Measurements from ENCODE around the gene MYOZ2.

Gene MYOZ2

DNA sequence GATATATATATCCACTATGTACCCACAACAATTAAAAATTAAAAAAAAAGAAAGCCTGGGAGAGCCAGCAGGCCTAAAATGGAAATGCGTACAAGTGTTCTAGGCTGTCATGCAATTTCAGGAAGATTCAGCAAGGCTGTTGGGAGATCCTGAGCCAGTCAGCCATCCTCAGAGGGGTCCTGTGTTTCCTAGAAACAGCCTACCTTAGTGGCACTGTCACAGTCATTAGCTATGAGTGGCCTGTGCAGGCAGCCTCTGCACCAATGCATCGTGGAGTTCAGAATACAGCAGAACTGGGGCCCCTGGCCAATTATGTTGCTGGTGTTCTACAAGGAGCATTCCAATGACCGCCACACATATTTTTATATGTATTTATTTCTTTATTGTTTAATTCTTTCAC lies 55.9 kb downstream of the MYOZ2 start:
- H3K36me3 ChIP-seq (ENCODE audit: low read length) = no peaks in the 10 kb centered on the region

DNA sequence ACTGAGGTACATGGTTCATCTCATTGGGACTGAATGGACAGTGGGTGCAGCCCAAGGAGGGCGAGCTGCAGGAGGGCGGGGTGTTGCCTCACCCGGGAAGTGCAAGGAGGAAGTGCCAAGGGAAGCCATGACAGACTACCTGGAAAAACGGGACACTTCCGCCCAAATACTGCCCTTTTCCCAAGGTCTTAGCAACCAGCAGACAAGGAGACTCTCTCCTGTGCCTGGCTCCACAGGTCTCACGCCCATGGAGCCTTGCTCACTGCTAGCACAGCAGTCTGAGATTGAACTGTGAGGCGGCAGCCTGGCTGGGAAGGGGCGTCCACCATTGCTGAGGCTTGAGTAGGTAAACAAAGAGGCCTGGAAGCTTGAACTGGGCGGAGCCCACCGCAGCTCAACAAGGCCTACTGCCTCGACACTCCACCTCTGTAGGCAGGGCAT lies 62.2 kb downstream of the MYOZ2 start:
- no peaks in the 10 kb centered on the region for H3F3A ChIP-seq (ENCODE audit: insufficient read depth)
- no peak overlapping the region for H3K4me3 ChIP-seq (ENCODE audit: insufficient read depth, low read length, poor library complexity, severe bottlenecking)
- H3K27ac ChIP-seq (ENCODE audit: low read depth, low read length) = no peak overlapping the region
- no peaks in the 10 kb centered on the region for H3K27me3 ChIP-seq (ENCODE audit: low read length)
- H4K20me1 ChIP-seq (ENCODE audit: low read depth, low read length) = no peaks in the 10 kb centered on the region
- H3K79me2 ChIP-seq (ENCODE audit: insufficient read depth, low read length) = no peaks in the 10 kb centered on the region
- no peaks in the 10 kb centered on the region for H3K9me2 ChIP-seq (replicated peaks; ENCODE audit: insufficient read depth, low read length)
- no peaks in the 10 kb centered on the region for H3K9me3 ChIP-seq (ENCODE audit: insufficient read depth, low read length)
- no peak overlapping the region for H3K9ac ChIP-seq (ENCODE audit: low read length)
- no peak overlapping the region for H2AFZ ChIP-seq (ENCODE audit: low read depth, low read length, severe bottlenecking)
- no peaks in the 10 kb centered on the region for H3K36me3 ChIP-seq (ENCODE audit: low read length)
- TF ChIP-seq, protein P1, sequence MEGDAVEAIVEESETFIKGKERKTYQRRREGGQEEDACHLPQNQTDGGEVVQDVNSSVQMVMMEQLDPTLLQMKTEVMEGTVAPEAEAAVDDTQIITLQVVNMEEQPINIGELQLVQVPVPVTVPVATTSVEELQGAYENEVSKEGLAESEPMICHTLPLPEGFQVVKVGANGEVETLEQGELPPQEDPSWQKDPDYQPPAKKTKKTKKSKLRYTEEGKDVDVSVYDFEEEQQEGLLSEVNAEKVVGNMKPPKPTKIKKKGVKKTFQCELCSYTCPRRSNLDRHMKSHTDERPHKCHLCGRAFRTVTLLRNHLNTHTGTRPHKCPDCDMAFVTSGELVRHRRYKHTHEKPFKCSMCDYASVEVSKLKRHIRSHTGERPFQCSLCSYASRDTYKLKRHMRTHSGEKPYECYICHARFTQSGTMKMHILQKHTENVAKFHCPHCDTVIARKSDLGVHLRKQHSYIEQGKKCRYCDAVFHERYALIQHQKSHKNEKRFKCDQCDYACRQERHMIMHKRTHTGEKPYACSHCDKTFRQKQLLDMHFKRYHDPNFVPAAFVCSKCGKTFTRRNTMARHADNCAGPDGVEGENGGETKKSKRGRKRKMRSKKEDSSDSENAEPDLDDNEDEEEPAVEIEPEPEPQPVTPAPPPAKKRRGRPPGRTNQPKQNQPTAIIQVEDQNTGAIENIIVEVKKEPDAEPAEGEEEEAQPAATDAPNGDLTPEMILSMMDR (IDR thresholded peaks at IDR 0.05; ENCODE audit: insufficient read depth, low read length, poor library complexity, severe bottlenecking) = no peak
- no peak for TF ChIP-seq EZH2phosphoT487 (conservative IDR thresholded peaks at IDR 0.05; ENCODE audit: low read length)
- no peak overlapping the region for H3K4me2 ChIP-seq (ENCODE audit: low read depth, low read length, poor library complexity, severe bottlenecking)

More for the DNA sequence above, 55.9 kb downstream of the MYOZ2 start:
- H3K4me2 ChIP-seq (ENCODE audit: low read depth, low read length, poor library complexity, severe bottlenecking) = no peak overlapping the region
- H3K4me3 ChIP-seq (ENCODE audit: insufficient read depth, low read length, poor library complexity, severe bottlenecking) = no peak overlapping the region
- TF ChIP-seq, protein P1 (IDR thresholded peaks at IDR 0.05; ENCODE audit: insufficient read depth, low read length, poor library complexity, severe bottlenecking) = no peak
- no peak for TF ChIP-seq EZH2phosphoT487 (conservative IDR thresholded peaks at IDR 0.05; ENCODE audit: low read length)
- no peak overlapping the region for H3K27ac ChIP-seq (ENCODE audit: low read depth, low read length)
- no peaks in the 10 kb centered on the region for H4K20me1 ChIP-seq (ENCODE audit: low read depth, low read length)
- H3K79me2 ChIP-seq (ENCODE audit: insufficient read depth, low read length) = no peaks in the 10 kb centered on the region
- H3K27me3 ChIP-seq (ENCODE audit: low read length) = no peaks in the 10 kb centered on the region
- H3K9me3 ChIP-seq (ENCODE audit: insufficient read depth, low read length) = no peaks in the 10 kb centered on the region
- no peak overlapping the region for H2AFZ ChIP-seq (ENCODE audit: low read depth, low read length, severe bottlenecking)
- H3K9me2 ChIP-seq (replicated peaks; ENCODE audit: insufficient read depth, low read length) = no peaks in the 10 kb centered on the region
- no peaks in the 10 kb centered on the region for H3F3A ChIP-seq (ENCODE audit: insufficient read depth)
- no peak overlapping the region for H3K9ac ChIP-seq (ENCODE audit: low read length)

DNA sequence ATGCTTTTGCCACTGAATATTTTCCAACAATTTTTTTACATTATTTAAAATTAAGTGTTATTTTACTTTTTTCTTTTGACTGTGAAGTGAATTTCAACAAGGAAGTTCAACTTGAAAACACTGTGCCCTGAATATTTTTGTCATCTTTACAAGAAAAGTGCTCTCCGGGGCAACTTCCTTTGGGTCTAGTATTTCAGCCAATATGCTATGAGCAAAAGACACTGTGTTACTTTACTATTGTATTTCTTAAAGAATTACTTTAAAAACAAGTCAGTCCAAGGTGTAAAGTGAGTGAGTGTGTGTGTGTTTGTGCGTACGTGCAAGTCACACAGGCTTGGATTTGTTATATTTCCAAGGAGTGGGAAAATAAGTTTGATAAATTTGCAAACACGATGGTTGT lies 69.3 kb downstream of the MYOZ2 start:
- Histone ChIP-seq H3K9me2 (replicated peaks; ENCODE audit: insufficient read depth, low read length) (no peaks in the 10 kb centered on the region), H3K4me2 (ENCODE audit: low read depth, low read length, poor library complexity, severe bottlenecking) (no peak overlapping the region), H3K27me3 (ENCODE audit: low read length) (no peaks in the 10 kb centered on the region), H3K9ac (ENCODE audit: low read length) (no peak overlapping the region), H3K79me2 (ENCODE audit: insufficient read depth, low read length) (no peaks in the 10 kb centered on the region), H4K20me1 (ENCODE audit: low read depth, low read length) (no peaks in the 10 kb centered on the region), H3F3A (ENCODE audit: insufficient read depth) (no peaks in the 10 kb centered on the region), H3K27ac (ENCODE audit: low read depth, low read length) (no peak overlapping the region), H3K36me3 (ENCODE audit: low read length) (no peaks in the 10 kb centered on the region), H3K4me3 (ENCODE audit: insufficient read depth, low read length, poor library complexity, severe bottlenecking) (no peak overlapping the region), H2AFZ (ENCODE audit: low read depth, low read length, severe bottlenecking) (no peak overlapping the region), H3K9me3 (ENCODE audit: insufficient read depth, low read length) (no peaks in the 10 kb centered on the region)
- no peak for TF ChIP-seq EZH2phosphoT487 (conservative IDR thresholded peaks at IDR 0.05; ENCODE audit: low read length)
- TF ChIP-seq, protein P1 (IDR thresholded peaks at IDR 0.05; ENCODE audit: insufficient read depth, low read length, poor library complexity, severe bottlenecking) = no peak

Data from SU-DHL-6 (cell line).